ENCODE measurements around the gene FGF5.

FGF5 gene

DNA sequence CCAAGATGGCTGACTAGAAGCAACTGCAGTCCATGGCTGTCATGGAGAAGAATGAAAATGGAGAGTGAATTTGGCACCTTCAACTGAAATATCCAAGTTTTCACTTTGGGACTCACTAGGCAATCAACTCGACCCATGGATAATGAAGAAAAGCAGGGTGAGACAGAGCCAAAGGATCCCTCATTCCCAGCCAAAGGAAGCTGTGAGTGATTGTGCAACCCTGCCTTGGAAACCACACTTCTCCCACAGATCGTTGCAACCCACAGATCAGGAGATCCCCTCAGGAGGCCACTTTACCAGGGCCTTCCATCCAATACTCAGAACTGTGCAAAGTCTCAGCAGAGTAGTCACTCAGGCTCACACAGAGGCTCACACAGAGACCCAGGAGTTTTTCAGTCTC, 73.6 kb downstream of the FGF5 start:
- Histone ChIP-seq H3K4me2 (no peak overlapping the region), H3K27ac (no peak overlapping the region), H3K4me1 (ENCODE audit: low read depth, poor library complexity, severe bottlenecking) (peaks cover 9% of the 10 kb centered on the region), H3K36me3 (ENCODE audit: insufficient read depth) (no peaks in the 10 kb centered on the region), H4K20me1 (ENCODE audit: insufficient read depth) (no peaks in the 10 kb centered on the region), H3K4me3 (IDR thresholded peaks at IDR 0.05; ENCODE audit: insufficient read depth, low read depth, low read length) (no peak overlapping the region), H3K27me3 (ENCODE audit: insufficient read depth, low read depth) (no peaks in the 10 kb centered on the region), H2AFZ (ENCODE audit: low read depth) (no peak overlapping the region), H3K9ac (no peak overlapping the region), H3K79me2 (ENCODE audit: insufficient read depth, low read depth) (no peaks in the 10 kb centered on the region)
- TF ChIP-seq CTCF (conservative IDR thresholded peaks at IDR 0.05; ENCODE audit: low read depth, low read length) = no peak

Measured in KMS-11 (cell line).